Measurements from ENCODE around the gene SAFB. TPM values are rescaled to one million over a fixed set of nuclear protein-coding genes. Genes with fewer than 3 reads are reported as not detected.

Gene SAFB
- total RNA-seq, 1 experiment from 2014 or later, result 44.4 TPM

- no peak for DNase-seq
- Histone ChIP-seq H3K4me3 (ENCODE audit: insufficient read depth, low read depth, low read length) (no peak overlapping the region), H3K36me3 (replicated peaks; ENCODE audit: control insufficient read depth, insufficient read depth, low read length) (peaks cover 25% of the 10 kb centered on the region), H3K27me3 (ENCODE audit: control insufficient read depth, insufficient read depth, low read length) (no peaks in the 10 kb centered on the region)
These were observed 5.6 kb downstream of the SAFB start for GRCh38 chr19:5628461-5628860.

- Histone ChIP-seq H3K4me3 (ENCODE audit: insufficient read depth, low read depth, low read length) (no peak overlapping the region), H3K36me3 (replicated peaks; ENCODE audit: control insufficient read depth, insufficient read depth, low read length) (peaks cover 25% of the 10 kb centered on the region), H3K27me3 (ENCODE audit: control insufficient read depth, insufficient read depth, low read length) (no peaks in the 10 kb centered on the region)
- no peak for DNase-seq
These were observed 6.1 kb downstream of the SAFB start for GRCh38 chr19:5628919-5629481.

DNA sequence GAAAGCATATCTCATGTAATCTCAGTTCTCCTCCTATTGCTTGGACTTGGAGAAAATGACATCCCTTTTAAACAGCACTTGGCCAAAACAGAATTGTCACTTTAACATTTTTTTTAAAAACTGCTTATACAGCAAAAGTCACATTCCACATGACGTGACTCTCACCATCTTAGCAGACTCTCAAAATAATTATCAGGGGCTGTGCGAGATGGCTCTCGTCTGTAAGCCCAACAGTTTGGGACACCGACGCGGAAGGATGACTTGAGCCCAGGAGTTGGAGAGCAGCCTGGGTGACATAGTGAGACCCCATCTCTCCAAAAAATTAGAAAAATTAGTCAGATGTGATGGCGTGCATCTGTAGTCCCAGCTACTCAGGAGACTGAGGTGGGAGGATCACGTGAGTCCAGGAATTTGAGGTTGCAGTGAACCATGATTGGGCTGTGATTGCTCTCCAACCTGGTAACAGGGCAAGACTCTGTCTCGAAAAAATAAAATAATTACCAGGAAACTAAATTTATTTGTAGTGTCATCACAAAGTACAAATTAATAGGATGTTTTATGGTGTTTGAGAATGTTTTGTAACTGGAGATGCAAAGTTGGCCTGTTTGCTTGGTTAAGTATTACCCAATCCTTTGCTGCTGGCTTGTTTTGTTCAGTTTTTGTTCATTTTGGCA, 8.8 kb downstream of the SAFB start:
- Histone ChIP-seq H3K4me3 (ENCODE audit: insufficient read depth, low read depth, low read length) (no peak overlapping the region), H3K36me3 (replicated peaks; ENCODE audit: control insufficient read depth, insufficient read depth, low read length) (peaks cover 11% of the 10 kb centered on the region), H3K27me3 (ENCODE audit: control insufficient read depth, insufficient read depth, low read length) (no peaks in the 10 kb centered on the region)
- DNase-seq, result no peak

- no peak for DNase-seq
- Histone ChIP-seq H3K27me3 (ENCODE audit: control insufficient read depth, insufficient read depth, low read length) (no peaks in the 10 kb centered on the region), H3K36me3 (replicated peaks; ENCODE audit: control insufficient read depth, insufficient read depth, low read length) (peaks cover 5% of the 10 kb centered on the region), H3K4me3 (ENCODE audit: insufficient read depth, low read depth, low read length) (no peak overlapping the region)
These were observed 9.3 kb downstream of the SAFB start for GRCh38 chr19:5632241-5632612.

- H3K36me3 ChIP-seq (replicated peaks; ENCODE audit: control insufficient read depth, insufficient read depth, low read length), result peaks cover 1% of the 10 kb centered on the region; the same call in 1 of the 2 replicates
- DNase-seq, result no peak
- H3K4me3 ChIP-seq (ENCODE audit: insufficient read depth, low read depth, low read length), result no peak overlapping the region
These were observed 9.8 kb downstream of the SAFB start for GRCh38 chr19:5632657-5633056.

DNA sequence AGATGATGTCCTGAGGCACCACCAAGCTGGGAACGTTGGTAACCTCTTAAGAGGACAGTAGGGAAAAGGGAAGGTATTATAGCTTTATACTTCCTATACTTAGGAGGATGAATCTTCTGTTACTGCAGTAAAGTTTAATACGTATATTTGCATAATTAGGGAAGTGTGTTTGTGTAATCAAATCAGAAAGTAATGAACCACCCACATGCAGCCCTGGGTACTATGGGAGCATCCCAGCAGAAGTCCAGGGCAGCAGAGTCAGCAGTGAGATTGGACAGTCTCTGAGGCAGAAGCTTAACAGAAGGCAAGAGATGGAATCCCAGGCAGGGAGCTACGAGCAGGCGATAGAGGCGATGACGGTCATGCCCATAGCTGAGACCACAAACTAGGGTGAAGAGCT, 12.5 kb downstream of the SAFB start:
- Histone ChIP-seq H3K27me3 (ENCODE audit: control insufficient read depth, insufficient read depth, low read length) (no peaks in the 10 kb centered on the region), H3K4me3 (ENCODE audit: insufficient read depth, low read depth, low read length) (no peak overlapping the region), H3K36me3 (replicated peaks; ENCODE audit: control insufficient read depth, insufficient read depth, low read length) (no peaks in the 10 kb centered on the region; the same call in 1 of the 2 replicates)
- DNase-seq, result no peak

More at GRCh38 chr19:5632657-5633056, 9.8 kb downstream of the SAFB start:
- H3K27me3 ChIP-seq (ENCODE audit: control insufficient read depth, insufficient read depth, low read length), result no peaks in the 10 kb centered on the region

GRCh38 chr19:5637971-5638370, 15.1 kb downstream of the SAFB start:
- Histone ChIP-seq H3K36me3 (replicated peaks; ENCODE audit: control insufficient read depth, insufficient read depth, low read length) (peaks cover 10% of the 10 kb centered on the region), H3K27me3 (ENCODE audit: control insufficient read depth, insufficient read depth, low read length) (no peaks in the 10 kb centered on the region), H3K4me3 (ENCODE audit: insufficient read depth, low read depth, low read length) (no peak overlapping the region)
- DNase-seq, result no peak

GRCh38 chr19:5641171-5641570, 18.3 kb downstream of the SAFB start:
- peaks cover 23% of the 10 kb centered on the region for H3K36me3 ChIP-seq (replicated peaks; ENCODE audit: control insufficient read depth, insufficient read depth, low read length)
- no peak for DNase-seq
- H3K4me3 ChIP-seq (ENCODE audit: insufficient read depth, low read depth, low read length), result no peak overlapping the region
- no peaks in the 10 kb centered on the region for H3K27me3 ChIP-seq (ENCODE audit: control insufficient read depth, insufficient read depth, low read length)

GRCh38 chr19:5642204-5642603, 19.3 kb downstream of the SAFB start:
- H3K4me3 ChIP-seq (ENCODE audit: insufficient read depth, low read depth, low read length), result no peak overlapping the region

GRCh38 chr19:5643060-5643459, 20.2 kb downstream of the SAFB start:
- DNase-seq, result no peak
- Histone ChIP-seq H3K27me3 (ENCODE audit: control insufficient read depth, insufficient read depth, low read length) (no peaks in the 10 kb centered on the region), H3K4me3 (ENCODE audit: insufficient read depth, low read depth, low read length) (no peak overlapping the region), H3K36me3 (replicated peaks; ENCODE audit: control insufficient read depth, insufficient read depth, low read length) (peaks cover 39% of the 10 kb centered on the region)

More at GRCh38 chr19:5642204-5642603, 19.3 kb downstream of the SAFB start:
- no peak for DNase-seq
- H3K36me3 ChIP-seq (replicated peaks; ENCODE audit: control insufficient read depth, insufficient read depth, low read length), result peaks cover 33% of the 10 kb centered on the region
- no peaks in the 10 kb centered on the region for H3K27me3 ChIP-seq (ENCODE audit: control insufficient read depth, insufficient read depth, low read length)

- no peak overlapping the region for H3K4me3 ChIP-seq (ENCODE audit: insufficient read depth, low read depth, low read length)
- H3K36me3 ChIP-seq (replicated peaks; ENCODE audit: control insufficient read depth, insufficient read depth, low read length), result peaks cover 41% of the 10 kb centered on the region
- no peak for DNase-seq
- H3K27me3 ChIP-seq (ENCODE audit: control insufficient read depth, insufficient read depth, low read length), result no peaks in the 10 kb centered on the region
These were observed 21.2 kb downstream of the SAFB start for GRCh38 chr19:5644037-5644436.

DNA sequence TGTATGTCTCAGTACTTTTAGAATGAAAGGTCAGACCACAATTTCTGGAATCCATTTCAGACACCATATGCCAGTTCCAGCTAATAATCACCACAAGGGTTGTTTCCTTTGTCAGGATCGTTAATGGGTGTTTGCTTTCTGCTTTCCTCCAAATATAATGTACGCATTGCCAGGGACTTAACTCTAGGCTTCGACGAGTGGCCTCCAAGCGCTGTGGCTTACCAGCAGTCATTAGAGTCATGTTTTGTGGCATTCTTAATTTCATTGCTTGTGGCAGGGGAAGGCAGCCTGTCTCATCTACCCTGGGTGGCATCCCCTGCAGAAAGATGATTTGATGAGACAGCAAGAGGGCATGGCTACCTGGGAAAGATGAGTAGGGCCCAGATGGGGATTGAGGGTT, 22.5 kb downstream of the SAFB start:
- Histone ChIP-seq H3K36me3 (replicated peaks; ENCODE audit: control insufficient read depth, insufficient read depth, low read length) (peaks cover 48% of the 10 kb centered on the region), H3K4me3 (ENCODE audit: insufficient read depth, low read depth, low read length) (no peak overlapping the region), H3K27me3 (ENCODE audit: control insufficient read depth, insufficient read depth, low read length) (no peaks in the 10 kb centered on the region)
- no peak for DNase-seq

DNA sequence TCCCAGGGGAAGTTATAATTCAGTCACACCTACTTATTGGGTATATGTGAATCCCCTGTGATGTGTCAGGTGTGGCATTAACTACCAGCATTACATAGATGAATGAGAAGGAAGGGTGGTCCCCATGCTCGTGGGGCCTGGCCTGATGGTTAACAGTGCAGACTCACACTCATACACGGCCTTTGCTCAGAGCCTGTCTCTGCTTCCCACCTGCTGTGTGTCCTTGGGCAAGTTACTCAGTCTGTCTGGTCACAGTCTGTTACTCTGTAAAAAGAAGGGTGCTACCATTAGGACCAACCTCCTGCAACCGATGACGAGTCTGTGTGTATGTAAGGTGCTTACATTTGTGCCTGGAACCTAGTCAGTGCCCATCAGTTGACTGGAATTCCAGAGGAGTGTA, 23.8 kb downstream of the SAFB start:
- H3K36me3 ChIP-seq (replicated peaks; ENCODE audit: control insufficient read depth, insufficient read depth, low read length), result peaks cover 55% of the 10 kb centered on the region
- H3K27me3 ChIP-seq (ENCODE audit: control insufficient read depth, insufficient read depth, low read length), result no peaks in the 10 kb centered on the region
- no peak overlapping the region for H3K4me3 ChIP-seq (ENCODE audit: insufficient read depth, low read depth, low read length)
- no peak for DNase-seq

DNA sequence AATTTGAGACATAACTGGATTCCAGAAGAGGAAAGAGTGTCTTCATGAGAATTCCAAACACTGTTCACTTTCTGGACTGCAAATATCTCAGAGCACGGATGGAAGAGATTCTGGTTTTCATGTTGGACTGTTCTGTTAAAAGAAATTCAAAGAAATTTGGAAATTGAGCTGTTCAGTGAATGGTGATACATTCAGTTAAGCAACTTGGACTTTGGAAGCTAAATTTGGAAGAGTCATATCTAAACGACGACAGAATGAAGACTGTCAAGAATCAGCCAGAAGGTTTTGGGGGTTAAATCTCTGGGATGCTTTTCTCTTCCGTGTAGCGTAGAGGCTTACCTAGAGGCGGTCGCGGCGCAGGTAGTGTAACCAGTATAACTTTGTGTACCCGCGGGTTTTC, 25.6 kb downstream of the SAFB start:
- Histone ChIP-seq H3K4me3 (ENCODE audit: insufficient read depth, low read depth, low read length) (no peak overlapping the region), H3K27me3 (ENCODE audit: control insufficient read depth, insufficient read depth, low read length) (no peaks in the 10 kb centered on the region), H3K36me3 (replicated peaks; ENCODE audit: control insufficient read depth, insufficient read depth, low read length) (peaks cover 60% of the 10 kb centered on the region)
- no peak for DNase-seq

- no peaks in the 10 kb centered on the region for H3K27me3 ChIP-seq (ENCODE audit: control insufficient read depth, insufficient read depth, low read length)
- peaks cover 60% of the 10 kb centered on the region for H3K36me3 ChIP-seq (replicated peaks; ENCODE audit: control insufficient read depth, insufficient read depth, low read length)
These were observed 28.5 kb downstream of the SAFB start for GRCh38 chr19:5651361-5651760.

More at GRCh38 chr19:5651361-5651760, 28.5 kb downstream of the SAFB start:
- DNase-seq, result no peak
- no peak overlapping the region for H3K4me3 ChIP-seq (ENCODE audit: insufficient read depth, low read depth, low read length)
